Measurements from ENCODE around the gene TACC2. TPM values are rescaled to one million over a fixed set of nuclear protein-coding genes. Genes with fewer than 3 reads are reported as not detected.

TACC2 gene
- total RNA-seq, 1 donor from 2014 or later, result 10.7 TPM

DNA sequence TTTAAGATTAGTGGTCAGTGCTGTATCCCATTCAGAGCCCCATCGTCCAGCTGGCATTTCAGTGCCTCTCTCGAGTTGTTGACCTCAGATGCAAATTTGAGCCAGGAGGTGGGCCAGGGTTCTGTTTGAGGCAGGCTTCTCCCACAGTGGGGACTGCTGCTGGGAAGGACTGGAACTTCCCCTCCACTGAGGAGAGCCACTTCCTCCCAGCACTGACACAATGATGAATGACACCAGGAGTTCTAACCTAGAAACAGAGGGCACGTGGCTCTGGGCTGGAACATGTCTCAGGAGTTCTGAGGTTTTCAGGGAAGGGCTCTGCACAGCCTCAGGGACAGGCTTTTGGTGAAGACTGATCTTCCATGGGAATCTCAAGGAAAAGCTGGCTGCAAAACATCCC, 263.8 kb downstream of the TACC2 start:
- Histone ChIP-seq H2AFZ (replicated peaks) (no peak overlapping the region), H3K9me3 (ENCODE audit: low read depth) (no peaks in the 10 kb centered on the region), H3K9ac (no peak overlapping the region), H3K79me2 (ENCODE audit: low read depth) (no peaks in the 10 kb centered on the region), H3K4me2 (no peak overlapping the region), H3K4me3 (no peak overlapping the region), H3K36me3 (no peaks in the 10 kb centered on the region), H3K4me1 (no peaks in the 10 kb centered on the region), H3F3A (ENCODE audit: low read depth) (no peaks in the 10 kb centered on the region), H3K27ac (no peak overlapping the region), H3K27me3 (no peaks in the 10 kb centered on the region), H4K20me1 (ENCODE audit: low read depth) (no peaks in the 10 kb centered on the region)
- DNase-seq (ENCODE audit: low spot score), result no peak
- Mint-ChIP-seq H3K27me3 (ENCODE audit: insufficient read depth, low read depth) (peaks cover 3% of the 10 kb centered on the region), H3K4me3 (no peak overlapping the region), H3K4me1 (peaks cover 5% of the 10 kb centered on the region), H3K36me3 (peaks cover 22% of the 10 kb centered on the region), H3K27ac (no peak overlapping the region), H3K9me3 (no peaks in the 10 kb centered on the region)
- no peak for TF ChIP-seq EZH2phosphoT487 (IDR thresholded peaks at IDR 0.05)
- no peak for TF ChIP-seq EZH2 (IDR thresholded peaks at IDR 0.05)
- TF ChIP-seq CTCF (IDR thresholded peaks at IDR 0.05), result no peak

DNA sequence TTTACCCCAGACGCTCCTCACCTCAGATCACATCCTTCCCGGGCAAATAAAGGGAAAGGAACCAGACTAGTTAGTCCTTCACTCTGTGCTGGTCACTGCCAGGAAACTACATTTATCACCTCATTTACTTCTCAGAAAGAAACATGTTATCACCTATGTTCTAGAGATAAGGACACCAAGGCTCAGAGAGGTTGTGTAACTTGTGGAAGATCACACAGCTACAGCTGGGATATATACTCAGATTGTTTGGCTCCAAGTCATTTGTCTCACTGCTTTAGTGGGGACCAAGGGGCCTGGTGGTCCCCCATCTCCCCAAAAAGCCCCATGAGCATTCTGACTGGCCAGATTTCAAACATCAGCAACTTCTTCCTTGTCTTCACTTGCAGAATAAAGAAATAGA, 264.6 kb downstream of the TACC2 start:
- DNase-seq (ENCODE audit: low spot score), result no peak
- H2AFZ ChIP-seq (replicated peaks), result no peak overlapping the region
- no peak overlapping the region for H3K4me2 ChIP-seq
- Mint-ChIP-seq H3K4me1 (peaks cover 6% of the 10 kb centered on the region), H3K9me3 (no peaks in the 10 kb centered on the region), H3K36me3 (peaks cover 17% of the 10 kb centered on the region), H3K27me3 (ENCODE audit: insufficient read depth, low read depth) (peaks cover 4% of the 10 kb centered on the region), H3K4me3 (no peak overlapping the region), H3K27ac (no peak overlapping the region)
- no peaks in the 10 kb centered on the region for H3K9me3 ChIP-seq (ENCODE audit: low read depth)
- peaks cover 2% of the 10 kb centered on the region for H3K4me1 ChIP-seq
- H3K27me3 ChIP-seq, result no peaks in the 10 kb centered on the region
- TF ChIP-seq EZH2phosphoT487 (IDR thresholded peaks at IDR 0.05) (no peak), EZH2 (IDR thresholded peaks at IDR 0.05) (no peak)
- H3K27ac ChIP-seq, result no peak overlapping the region
- H3K9ac ChIP-seq, result no peak overlapping the region
- H3F3A ChIP-seq (ENCODE audit: low read depth), result no peaks in the 10 kb centered on the region
- H3K4me3 ChIP-seq, result no peak overlapping the region
- no peaks in the 10 kb centered on the region for H4K20me1 ChIP-seq (ENCODE audit: low read depth)
- no peaks in the 10 kb centered on the region for H3K36me3 ChIP-seq
- no peaks in the 10 kb centered on the region for H3K79me2 ChIP-seq (ENCODE audit: low read depth)

GRCh38 chr10:122254831-122255230, 265.9 kb downstream of the TACC2 start:
- no peaks in the 10 kb centered on the region for H3K27me3 ChIP-seq
- no peak overlapping the region for H3K4me3 Mint-ChIP-seq
- H3K4me1 ChIP-seq, result peaks cover 5% of the 10 kb centered on the region
- H3F3A ChIP-seq (ENCODE audit: low read depth), result no peaks in the 10 kb centered on the region
- no peaks in the 10 kb centered on the region for H3K79me2 ChIP-seq (ENCODE audit: low read depth)
- H3K9ac ChIP-seq, result no peak overlapping the region
- DNase-seq (ENCODE audit: low spot score), result no peak
- peaks cover 8% of the 10 kb centered on the region for H3K27me3 Mint-ChIP-seq (ENCODE audit: insufficient read depth, low read depth)
- no peaks in the 10 kb centered on the region for H3K9me3 Mint-ChIP-seq
- no peak overlapping the region for H2AFZ ChIP-seq (replicated peaks)
- no peak overlapping the region for H3K27ac ChIP-seq
- H3K27ac Mint-ChIP-seq, result no peak overlapping the region
- no peak overlapping the region for H3K4me2 ChIP-seq
- no peaks in the 10 kb centered on the region for H3K9me3 ChIP-seq (ENCODE audit: low read depth)
- TF ChIP-seq CTCF (IDR thresholded peaks at IDR 0.05) (no peak), EZH2 (IDR thresholded peaks at IDR 0.05) (no peak), EZH2phosphoT487 (IDR thresholded peaks at IDR 0.05) (no peak)
- H3K36me3 Mint-ChIP-seq, result peaks cover 12% of the 10 kb centered on the region
- H3K36me3 ChIP-seq, result no peaks in the 10 kb centered on the region
- no peaks in the 10 kb centered on the region for H4K20me1 ChIP-seq (ENCODE audit: low read depth)
- H3K4me1 Mint-ChIP-seq, result peaks cover 9% of the 10 kb centered on the region
- no peak overlapping the region for H3K4me3 ChIP-seq

- no peaks in the 10 kb centered on the region for H3K79me2 ChIP-seq (ENCODE audit: low read depth)
- H4K20me1 ChIP-seq (ENCODE audit: low read depth), result no peaks in the 10 kb centered on the region
- no peaks in the 10 kb centered on the region for H3K27me3 ChIP-seq
- H2AFZ ChIP-seq (replicated peaks), result no peak overlapping the region
- no peaks in the 10 kb centered on the region for H3K36me3 ChIP-seq
- no peak overlapping the region for H3K4me3 Mint-ChIP-seq
- no peak overlapping the region for H3K4me3 ChIP-seq
- H3K4me1 Mint-ChIP-seq, result peaks cover 9% of the 10 kb centered on the region
- DNase-seq (ENCODE audit: low spot score), result no peak
- H3F3A ChIP-seq (ENCODE audit: low read depth), result no peaks in the 10 kb centered on the region
- peaks cover 5% of the 10 kb centered on the region for H3K4me1 ChIP-seq
- H3K27ac Mint-ChIP-seq, result peak overlapping the region; percentile 23
- H3K4me2 ChIP-seq, result no peak overlapping the region
- H3K9me3 ChIP-seq (ENCODE audit: low read depth), result no peaks in the 10 kb centered on the region
- H3K27ac ChIP-seq, result no peak overlapping the region
- H3K27me3 Mint-ChIP-seq (ENCODE audit: insufficient read depth, low read depth), result peaks cover 8% of the 10 kb centered on the region
- peaks cover 6% of the 10 kb centered on the region for H3K9me3 Mint-ChIP-seq
- no peak overlapping the region for H3K9ac ChIP-seq
- H3K36me3 Mint-ChIP-seq, result peaks cover 15% of the 10 kb centered on the region
- no peak for TF ChIP-seq EZH2phosphoT487 (IDR thresholded peaks at IDR 0.05)
- no peak for TF ChIP-seq CTCF (IDR thresholded peaks at IDR 0.05)
- TF ChIP-seq EZH2 (IDR thresholded peaks at IDR 0.05), result no peak
These were observed 266.7 kb downstream of the TACC2 start for GRCh38 chr10:122255509-122256301.
